Gastrocnemius medialis (tissue), 4 donors: ENCODE data around the gene USH2A. TPM values are rescaled to one million over a fixed set of nuclear protein-coding genes. Genes with fewer than 3 reads are reported as not detected.

Experiments
- ATAC-seq, 2 donors: fragments of 150-250 bp; one replicate each; pipeline ENCODE4 v1.9.1; 2016
- DNase-seq, 2 donors: peaks; one replicate each; pipeline ENCODE4 v3.0.0-alpha.2; 2019
- H3K27ac ChIP-seq, 4 donors: fragments of 200-600 bp; sonication (generic); 1 replicate in 1 of 4; 2 replicates in 3 of 4; pipeline ENCODE4 v1.5.1; 2016 to 2018; ENCODE audit warnings: mild to moderate bottlenecking in 2 of 4, moderate library complexity in 1 of 4
- H3K27me3 ChIP-seq, 3 donors: fragments of 200-600 bp; sonication (generic) in 2 of 3; 1 replicate in 1 of 3; 2 replicates in 2 of 3; pipeline versions ENCODE4 v1.5.1 to v1.6.0; 2016 to 2019; ENCODE audit warnings: mild to moderate bottlenecking in 1 of 3, moderate library complexity in 1 of 3
- H3K36me3 ChIP-seq, 2 donors: fragments of 200-600 bp; sonication (generic) in 1 of 2; one replicate each; pipeline ENCODE4 v1.5.1; 2017 to 2018
- H3K4me1 ChIP-seq, 2 donors: fragments of 200-600 bp; sonication (generic) in 1 of 2; one replicate each; pipeline ENCODE4 v1.5.1; 2016 to 2017; ENCODE audit warnings: mild to moderate bottlenecking in 2 of 2
- H3K4me3 ChIP-seq, 4 donors: fragments of 200-600 bp; sonication (generic) in 3 of 4; 1 replicate in 1 of 4; 2 replicates in 3 of 4; pipeline ENCODE4 v1.5.1; 2016 to 2019; ENCODE audit warnings: mild to moderate bottlenecking in 2 of 4
- H3K9me3 ChIP-seq, 3 donors: fragments of 200-600 bp; sonication (generic) in 2 of 3; 1 replicate in 1 of 3; 2 replicates in 2 of 3; pipeline ENCODE4 v1.5.1; 2016 to 2019
- CTCF ChIP-seq, 5 experiments: fragments of 450-650 bp in 3 of 5; fragments of 200-600 bp in 2 of 5; sonication (generic) in 2 of 5; IDR thresholded peaks in 4 of 5; conservative IDR thresholded peaks in 1 of 5; 1 replicate in 4 of 5; 2 replicates in 1 of 5; pipeline ENCODE4 v1.5.1; 2016 to 2019; ENCODE audit warnings: antibody characterized with exemption in 5 of 5, mild to moderate bottlenecking in 3 of 5, moderate library complexity in 3 of 5
- POLR2A ChIP-seq, 2 donors: fragments of 450-650 bp; IDR thresholded peaks; one replicate each; pipeline ENCODE4 v1.6.1; 2017; ENCODE audit warnings: antibody characterized with exemption in 2 of 2, mild to moderate bottlenecking in 2 of 2, moderate library complexity in 2 of 2
- in situ Hi-C, 4 donors: fragments of 200-750 bp; cut with MboI; loops; one replicate each; pipeline versions ENCODE4 v1.15.0 to v1.8.0; 2017; ENCODE audit warnings: low sequenced_read_pairs in 4 of 4
- intact Hi-C: fragments of 100-400 bp; cut with DNase I; formaldehyde crosslinking; loops from one replicate; pipeline ENCODE4 v1.15.1; 2023; ENCODE audit warnings: low total_unique reads
- total RNA-seq, 4 donors: library from RNA; depleted of rRNA; stranded (reverse); fragments of >200 nt; gene quantifications; one replicate each; pipeline versions ENCODE4 v1.1.0 to v1.2.3, GENCODE V29; 2016

Gene USH2A
- total RNA-seq, 4 donors from 2014 or later, result 0.02 TPM; not detected in 3

DNA sequence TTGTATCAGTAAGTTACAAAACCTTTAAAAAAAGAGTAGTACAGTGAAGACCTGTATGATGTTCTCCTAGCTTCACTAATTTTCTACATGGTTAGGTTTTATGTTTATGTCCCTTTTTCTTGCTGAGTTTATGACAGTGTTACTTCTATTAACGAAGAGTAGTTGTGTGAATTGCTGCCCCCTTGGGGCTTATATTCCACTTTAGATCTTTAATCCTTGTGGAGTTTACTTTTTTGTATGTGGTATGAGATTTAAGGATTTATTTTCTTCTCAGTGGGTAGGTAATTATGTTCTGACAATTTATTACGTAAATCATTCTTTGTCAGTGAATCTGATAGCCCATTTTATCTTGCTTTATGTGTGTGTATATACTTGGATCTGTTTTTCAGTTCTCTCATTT, 841.4 kb downstream of the USH2A start:
- Histone ChIP-seq H3K36me3 (peaks cover 2 to 39% of the 10 kb centered on the region in 2 donors), H3K4me3 (no peak overlapping the region), H3K27ac (no peak overlapping the region), H3K4me1 (peaks cover 0 to 11% of the 10 kb centered on the region in 2 donors), H3K27me3 (no peaks in the 10 kb centered on the region), H3K9me3 (no peaks in the 10 kb centered on the region)
- DNase-seq, result no peak
- in situ Hi-C loops (no loop called here), intact Hi-C loops (no loop called here)
- ATAC-seq, result no peak
- TF ChIP-seq POLR2A (IDR thresholded peaks at IDR 0.05) (no peak), CTCF (IDR thresholded peaks at IDR 0.05 in 4 of 5, conservative IDR thresholded peaks at IDR 0.05 in 1 of 5) (no peak)
